ENCODE data around the gene ATOSA.
A peak's percentile ranks its signal among the peaks of the same experiment; 100 is the strongest.

ATOSA gene

GRCh38 chr15:52660192-52660591, 19.0 kb downstream of the ATOSA start:
- TF ChIP-seq SUZ12 (IDR thresholded peaks at IDR 0.05): no peak
- TF ChIP-seq FOXK2 (IDR thresholded peaks at IDR 0.05): no peak
- TF ChIP-seq HDGF (IDR thresholded peaks at IDR 0.05; ENCODE audit: borderline replicate concordance): no peak
- no peak for TF ChIP-seq ARNT (IDR thresholded peaks at IDR 0.05)
- TF ChIP-seq TARDBP (IDR thresholded peaks at IDR 0.05): no peak
- TF ChIP-seq NFRKB (IDR thresholded peaks at IDR 0.05): no peak
- TF ChIP-seq ZNF384 (IDR thresholded peaks at IDR 0.05): no peak
- TF ChIP-seq FOXA1 (IDR thresholded peaks at IDR 0.05): no peak
- no peak for TF ChIP-seq ELF4 (IDR thresholded peaks at IDR 0.05)
- no peak for TF ChIP-seq L3MBTL2 (conservative IDR thresholded peaks at IDR 0.05)
- no peak for TF ChIP-seq BHLHE40 (IDR thresholded peaks at IDR 0.05; ENCODE audit: borderline replicate concordance)
- no peak for TF ChIP-seq PKNOX1 (IDR thresholded peaks at IDR 0.05)
- no peak for TF ChIP-seq SP1 (IDR thresholded peaks at IDR 0.05)
- no peak for TF ChIP-seq LEF1 (IDR thresholded peaks at IDR 0.05; ENCODE audit: borderline replicate concordance)
- TF ChIP-seq FOXM1 (IDR thresholded peaks at IDR 0.05; ENCODE audit: borderline replicate concordance): no peak
- TF ChIP-seq CTBP1 (IDR thresholded peaks at IDR 0.05; ENCODE audit: borderline replicate concordance): no peak
- CTCF ChIA-PET: no interaction called here
- no peak for DNase-seq (ENCODE audit: extremely low spot score)
- POLR2A ChIA-PET: no interaction called here

GRCh38 chr15:52658955-52659354, 20.2 kb downstream of the ATOSA start:
- ChIA-PET CTCF (no interaction called here), POLR2A (no interaction called here)
- no peak for TF ChIP-seq FOXM1 (IDR thresholded peaks at IDR 0.05; ENCODE audit: borderline replicate concordance)
- TF ChIP-seq SUZ12 (IDR thresholded peaks at IDR 0.05): no peak
- TF ChIP-seq TARDBP (IDR thresholded peaks at IDR 0.05): no peak
- no peak for TF ChIP-seq HDGF (IDR thresholded peaks at IDR 0.05; ENCODE audit: borderline replicate concordance)
- no peak for TF ChIP-seq ELF4 (IDR thresholded peaks at IDR 0.05)
- TF ChIP-seq ZNF384 (IDR thresholded peaks at IDR 0.05): no peak
- no peak for TF ChIP-seq ARNT (IDR thresholded peaks at IDR 0.05)
- DNase-seq (ENCODE audit: extremely low spot score): no peak

- ChIA-PET POLR2A (no interaction called here), CTCF (no interaction called here)
- DNase-seq (ENCODE audit: extremely low spot score): no peak
- TF ChIP-seq PKNOX1 (IDR thresholded peaks at IDR 0.05): no peak
- TF ChIP-seq FOXA1 (IDR thresholded peaks at IDR 0.05): no peak
These were observed 21.9 kb downstream of the ATOSA start for GRCh38 chr15:52657338-52657737.

- CTCF ChIA-PET: no interaction called here
- TF ChIP-seq TARDBP (IDR thresholded peaks at IDR 0.05) (no peak), SUZ12 (IDR thresholded peaks at IDR 0.05) (no peak), BHLHE40 (IDR thresholded peaks at IDR 0.05; ENCODE audit: borderline replicate concordance) (no peak), ZNF384 (IDR thresholded peaks at IDR 0.05) (no peak)
- POLR2A ChIA-PET: no interaction called here
- DNase-seq (ENCODE audit: extremely low spot score): no peak
These were observed 22.8 kb downstream of the ATOSA start for GRCh38 chr15:52656412-52656811.

GRCh38 chr15:52653431-52653964, 25.7 kb downstream of the ATOSA start:
- POLR2A ChIA-PET: no interaction called here
- CTCF ChIA-PET: interaction anchor here (0.7 kb wide), 1 partner anchor 171 kb away, joined by 3 read pairs; no protein-coding TSS in a partner anchor
- DNase-seq (ENCODE audit: extremely low spot score): peak; percentile 11
- TF ChIP-seq TARDBP (IDR thresholded peaks at IDR 0.05) (no peak), LEF1 (IDR thresholded peaks at IDR 0.05; ENCODE audit: borderline replicate concordance) (no peak), SP1 (IDR thresholded peaks at IDR 0.05) (no peak), FOXM1 (IDR thresholded peaks at IDR 0.05; ENCODE audit: borderline replicate concordance) (no peak), CTBP1 (IDR thresholded peaks at IDR 0.05; ENCODE audit: borderline replicate concordance) (no peak), ZNF384 (IDR thresholded peaks at IDR 0.05) (no peak)

GRCh38 chr15:52652984-52653383, 26.2 kb downstream of the ATOSA start:
- TF ChIP-seq FOXM1 (IDR thresholded peaks at IDR 0.05; ENCODE audit: borderline replicate concordance) (no peak), SUZ12 (IDR thresholded peaks at IDR 0.05) (no peak), TARDBP (IDR thresholded peaks at IDR 0.05) (no peak), CTBP1 (IDR thresholded peaks at IDR 0.05; ENCODE audit: borderline replicate concordance) (no peak), ZNF384 (IDR thresholded peaks at IDR 0.05) (no peak), LEF1 (IDR thresholded peaks at IDR 0.05; ENCODE audit: borderline replicate concordance) (no peak), FOXA1 (IDR thresholded peaks at IDR 0.05) (no peak), SP1 (IDR thresholded peaks at IDR 0.05) (no peak), PKNOX1 (IDR thresholded peaks at IDR 0.05) (no peak)
- CTCF ChIA-PET: interaction anchor here (0.7 kb wide), 1 partner anchor 170 kb away, joined by 3 read pairs; no protein-coding TSS in a partner anchor
- POLR2A ChIA-PET: no interaction called here

GRCh38 chr15:52652286-52652685, 26.9 kb downstream of the ATOSA start:
- CTCF ChIA-PET: interaction anchor here (1.1 kb wide), 1 partner anchor 10 kb away, joined by 3 read pairs; no protein-coding TSS in a partner anchor
- POLR2A ChIA-PET: interaction anchor here (1.3 kb wide), 1 partner anchor 22 kb away, joined by 5 read pairs; no protein-coding TSS in a partner anchor
- TF ChIP-seq NFRKB (IDR thresholded peaks at IDR 0.05): no peak
- TF ChIP-seq ELF4 (IDR thresholded peaks at IDR 0.05): no peak
- no peak for TF ChIP-seq TARDBP (IDR thresholded peaks at IDR 0.05)
- no peak for TF ChIP-seq FOXM1 (IDR thresholded peaks at IDR 0.05; ENCODE audit: borderline replicate concordance)
- TF ChIP-seq BHLHE40 (IDR thresholded peaks at IDR 0.05; ENCODE audit: borderline replicate concordance): no peak
- no peak for TF ChIP-seq ZNF384 (IDR thresholded peaks at IDR 0.05)
- TF ChIP-seq SUZ12 (IDR thresholded peaks at IDR 0.05): no peak
- no peak for TF ChIP-seq ARNT (IDR thresholded peaks at IDR 0.05)
- no peak for DNase-seq (ENCODE audit: extremely low spot score)

More at GRCh38 chr15:52652984-52653383, 26.2 kb downstream of the ATOSA start:
- no peak for DNase-seq (ENCODE audit: extremely low spot score)

Measured in HEK293T (cell line).